HepG2 (cell line): ENCODE results near the gene WDR3. TPM values are rescaled to one million over a fixed set of nuclear protein-coding genes. Genes with fewer than 3 reads are reported as not detected.

Experiments used
- ATAC-seq: fragments of 200-7000 bp; cut with Tn5 transposase; 3 replicates; pipeline ENCODE4 v1.9.1; 2020; ENCODE audit warnings: mild to moderate bottlenecking, moderate library complexity
- BruUV-seq: library from RNA; stranded (reverse); fragments of 400-500 nt; replicated peaks from 2 replicates; lab custom pipeline; 2021; lab: Mats Ljungman, UMichigan
- CTCF ChIA-PET: fragments of 300-600 bp; formaldehyde crosslinking; extraction: SDS; loops from one replicate; lab custom pipeline; 2021; ENCODE audit warnings: low total read pairs, inconsistent platforms, low intra/inter-chr PET ratio; lab: Yijun Ruan, JAX
- POLR2A ChIA-PET: fragments of 350-600 bp; sonication (Branson Sonifier 250); formaldehyde crosslinking; loops from one replicate; lab custom pipeline; 2020; ENCODE audit warnings: antibody characterized with exemption, inconsistent platforms; lab: Yijun Ruan, JAX
- DNase-seq: peaks from one replicate; pipeline ENCODE4 v3.0.0-alpha.2; 2015; ENCODE audit warnings: low spot score
- FAIRE-seq: peaks from 3 replicates; lab custom pipeline; 2011; peaks lifted over from hg19 to GRCh38; lab: Jason Lieb, UNC
- H2AFZ ChIP-seq: one replicate; pipeline ENCODE4 v1.6.1; 2011; ENCODE audit warnings: low read length, inconsistent platforms
- H3K27ac ChIP-seq: fragments of 300-600 bp; 3 replicates; pipeline ENCODE4 v1.8.0; 2011; ENCODE audit warnings: mixed run types, mild to moderate bottlenecking, mixed read lengths, low read length, inconsistent platforms; ENCODE audit not compliant: insufficient read depth; ENCODE audit errors: extremely low read length
- H3K27me3 ChIP-seq, 2 experiments: fragments of 200-600 bp in 1 of 2; 2 replicates in 1 of 2; 3 replicates in 1 of 2; pipeline versions ENCODE4 v1.6.0 to v1.8.0; 2011; ENCODE audit warnings: low read length in 2 of 2, mild to moderate bottlenecking in 2 of 2, moderate library complexity in 2 of 2, inconsistent platforms in 1 of 2; ENCODE audit not compliant: insufficient read depth in 2 of 2, control insufficient read depth in 1 of 2
- H3K36me3 ChIP-seq, 2 experiments: fragments of 200-600 bp in 1 of 2; replicated peaks in 1 of 2; 2 replicates in 1 of 2; 3 replicates in 1 of 2; pipeline versions ENCODE4 v1.5.1 to v1.8.0; 2011; ENCODE audit warnings: low read length in 2 of 2, inconsistent platforms in 1 of 2; ENCODE audit not compliant: insufficient read depth in 2 of 2, control insufficient read depth in 1 of 2
- H3K4me1 ChIP-seq: 2 replicates; pipeline ENCODE4 v1.5.1; 2012; ENCODE audit warnings: low read length, inconsistent platforms; ENCODE audit not compliant: insufficient read depth
- H3K4me2 ChIP-seq: 2 replicates; pipeline ENCODE4 v1.6.0; 2011; ENCODE audit warnings: low read depth, low read length, inconsistent platforms
- H3K4me3 ChIP-seq, 3 experiments: fragments of 200-600 bp in 1 of 3; sonication (generic), shearing (Covaris generic) in 1 of 3; replicated peaks in 1 of 3; 2 replicates each; pipeline ENCODE4 v1.5.1; 2011 to 2016; ENCODE audit warnings: low read length in 3 of 3, inconsistent platforms in 2 of 3, low read depth in 2 of 3, mild to moderate bottlenecking in 2 of 3, control low read depth in 1 of 3, mixed read lengths in 1 of 3; ENCODE audit not compliant: insufficient read depth in 1 of 3
- H3K79me2 ChIP-seq: one replicate; pipeline ENCODE4 v1.6.1; 2011; ENCODE audit warnings: low read length, inconsistent platforms; ENCODE audit not compliant: insufficient read depth
- H3K9ac ChIP-seq: 2 replicates; pipeline ENCODE4 v1.6.0; 2011; ENCODE audit warnings: mild to moderate bottlenecking, low read depth, low read length, inconsistent platforms; ENCODE audit not compliant: insufficient read depth
- H3K9me3 ChIP-seq: 2 replicates; pipeline ENCODE4 v1.5.1; 2012; ENCODE audit warnings: mild to moderate bottlenecking, low read length
- H4K20me1 ChIP-seq: 2 replicates; pipeline ENCODE4 v1.6.0; 2011; ENCODE audit warnings: inconsistent platforms, mild to moderate bottlenecking, low read length, moderate library complexity; ENCODE audit not compliant: insufficient read depth
- CEBPB ChIP-seq: IDR thresholded peaks from 2 replicates; pipeline ENCODE4 v1.6.1; 2011; ENCODE audit warnings: low read depth, low read length, improper control_type of control experiment, borderline replicate concordance
- CREM ChIP-seq, 2 experiments: sonication (generic) in 1 of 2; formaldehyde crosslinking in 1 of 2; IDR thresholded peaks; 2 replicates each; pipeline versions ENCODE4 v1.4.0 to v1.6.1; 2016 to 2020; ENCODE audit warnings: antibody characterized with exemption in 1 of 2, mild to moderate bottlenecking in 1 of 2, missing genetic modification reagents in 1 of 2
- FOSL2 ChIP-seq: sonication (generic); formaldehyde crosslinking; IDR thresholded peaks from 2 replicates; pipeline ENCODE4 v1.4.0; 2020; ENCODE audit warnings: missing genetic modification reagents
- GLI4 ChIP-seq: sonication (generic); formaldehyde crosslinking; IDR thresholded peaks from 2 replicates; pipeline ENCODE4 v1.5.1; 2020; ENCODE audit warnings: missing genetic modification reagents, mild to moderate bottlenecking, moderate library complexity, borderline replicate concordance
- ISX ChIP-seq: sonication (generic); formaldehyde crosslinking; conservative IDR thresholded peaks from 2 replicates; pipeline ENCODE4 v1.5.0; 2020; ENCODE audit warnings: missing genetic modification reagents
- MIXL1 ChIP-seq: IDR thresholded peaks from 2 replicates; pipeline ENCODE4 v1.6.1; 2016
- MXD4 ChIP-seq: IDR thresholded peaks from 2 replicates; pipeline ENCODE4 v1.6.1; 2016; ENCODE audit warnings: mild to moderate bottlenecking, missing biosample characterization, missing genetic modification reagents
- NFKB2 ChIP-seq: sonication (generic); formaldehyde crosslinking; IDR thresholded peaks from 2 replicates; pipeline ENCODE4 v1.4.0; 2020; ENCODE audit warnings: missing genetic modification reagents, borderline replicate concordance
- RARG ChIP-seq: sonication (generic); formaldehyde crosslinking; IDR thresholded peaks from 2 replicates; pipeline ENCODE4 v1.4.0; 2020; ENCODE audit warnings: low read depth, mild to moderate bottlenecking, missing genetic modification reagents
- ZFX ChIP-seq: sonication (generic); formaldehyde crosslinking; IDR thresholded peaks from 2 replicates; pipeline ENCODE4 v1.4.0; 2020; ENCODE audit warnings: mild to moderate bottlenecking, low read depth, missing genetic modification reagents, moderate library complexity
- ZNF460 ChIP-seq: sonication (generic); formaldehyde crosslinking; IDR thresholded peaks from 2 replicates; pipeline ENCODE4 v1.5.1; 2020; ENCODE audit warnings: missing genetic modification reagents, mild to moderate bottlenecking, borderline replicate concordance
- ZNF768 ChIP-seq: sonication (generic); formaldehyde crosslinking; IDR thresholded peaks from 2 replicates; pipeline ENCODE4 v1.4.0; 2020; ENCODE audit warnings: missing genetic modification reagents
- WGBS: methylation state at CpG from one replicate; pipeline ENCODE4 v1.1.6; 2017; ENCODE audit warnings: low lambda C conversion rate; 5-methylcytosine and 5-hydroxymethylcytosine counted together
- in situ Hi-C: cut with HindIII; loops from 2 replicates; pipeline ENCODE4 v1.10.0; 2017; ENCODE audit warnings: low pct_unique_long_range_greater_than_20kb; ENCODE audit not compliant: extremely low pct_ligation_motif_present
- intact Hi-C: fragments of 100-400 bp; cut with micrococcal nuclease; formaldehyde crosslinking; loops from one replicate; pipeline ENCODE4 v1.10.0; 2022; ENCODE audit not compliant: unreplicated experiment
- polyA plus RNA-seq, 8 experiments: library from polyadenylated mRNA; depleted of rRNA in 3 of 8; stranded (reverse) in 7 of 8; unstranded in 1 of 8; fragments of >200 nt; fragmentation: Illumina TruSeq in 4 of 8; extraction: Trizol in 4 of 8; gene quantifications; 2 replicates each; pipeline versions ENCODE4 v1.2.1 to v1.2.3, GENCODE V29; 2011 to 2016; ENCODE audit warnings: low read depth in 4 of 8, missing spikeins in 1 of 8, mixed read lengths in 1 of 8; ENCODE audit not compliant: insufficient read depth in 1 of 8
- total RNA-seq, 5 experiments: library from RNA; depleted of rRNA; stranded (reverse); fragments of >200 nt; fragmentation: Illumina TruSeq; extraction: Trizol; gene quantifications; 2 replicates each; pipeline ENCODE4 v1.2.3, GENCODE V29; 2016; ENCODE audit warnings: low read depth in 1 of 5

The WDR3 gene
- total and polyA plus RNA-seq, 2 of the 13 experiments (the other 11 are each of a cell fraction or from before 2014, with no cell fraction given): 15.9 to 55.5 TPM

- TF ChIP-seq ZNF460 (CRISPR knock-in tag) (no peak), MIXL1 (CRISPR knock-in tag) (no peak), ZFX (CRISPR knock-in tag) (no peak)
- TF ChIP-seq, all 625 proteins: peak for 0
These were observed 55.7 kb downstream of the WDR3 start (continued) for GRCh38 chr1:117985239-117985638.

DNA sequence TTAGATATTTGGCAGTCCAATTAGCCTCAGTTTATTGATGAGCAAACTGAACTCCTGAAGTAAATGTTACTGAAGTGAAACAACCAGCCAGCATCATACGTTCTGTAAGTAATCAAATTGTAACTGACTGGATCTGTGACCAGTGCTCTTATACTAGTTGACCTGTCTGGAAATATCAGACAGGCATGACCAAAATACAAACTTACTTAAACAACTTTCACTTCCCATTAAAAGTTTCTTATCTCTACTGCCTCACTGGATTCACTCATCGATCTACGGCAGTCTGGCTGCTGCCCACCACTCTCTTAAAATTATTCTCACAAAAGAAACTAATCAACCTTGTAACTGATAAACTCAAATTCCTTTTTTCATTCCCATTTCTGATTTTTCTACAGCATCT is 56.4 kb downstream of the WDR3 start:
- Histone ChIP-seq H3K27ac (no peak overlapping the region), H3K79me2 (no peaks in the 10 kb centered on the region), H3K9ac (no peak overlapping the region), H4K20me1 (no peaks in the 10 kb centered on the region), H3K9me3 (no peaks in the 10 kb centered on the region), H3K27me3 (no peaks in the 10 kb centered on the region; a peak in 1 of 5 replicates), H2AFZ (no peak overlapping the region), H3K4me1 (no peaks in the 10 kb centered on the region), H3K4me2 (no peak overlapping the region), H3K4me3 (no peak overlapping the region), H3K36me3 (no peaks in the 10 kb centered on the region)
- 34% methylated on average over 3 of the region's 3 CpGs for WGBS
- ATAC-seq: no peak
- no peak for DNase-seq
- no peak for TF ChIP-seq MXD4
- no peak for TF ChIP-seq RARG (CRISPR knock-in tag)
- no peak for TF ChIP-seq ISX (CRISPR knock-in tag)
- no peak for TF ChIP-seq GLI4 (CRISPR knock-in tag)
- no peak for TF ChIP-seq CEBPB
- no peak for TF ChIP-seq CREM (IDR thresholded peaks at IDR 0.05)
- TF ChIP-seq CREM (CRISPR knock-in tag; IDR thresholded peaks at IDR 0.05): no peak
- TF ChIP-seq ZNF768 (CRISPR knock-in tag): no peak
- TF ChIP-seq FOSL2: no peak
- TF ChIP-seq NFKB2: no peak
- POLR2A ChIA-PET: no interaction called here
- no TSS peak for BruUV-seq
- CTCF ChIA-PET: no interaction called here
- intact Hi-C loops: no loop called here
- FAIRE-seq: no peak
- in situ Hi-C loops: no loop called here
